Endothelial cell of umbilical vein (primary cell): ENCODE data around the gene NDST3.

Experiments used
- EZH2 ChIP-seq: IDR thresholded peaks from 2 replicates; pipeline ENCODE4 v1.6.1; 2012; ENCODE audit warnings: borderline replicate concordance, low read depth, mild to moderate bottlenecking, moderate library complexity, low read length, inconsistent platforms; ENCODE audit not compliant: severe bottlenecking
- JUN ChIP-seq: IDR thresholded peaks from 2 replicates; pipeline ENCODE4 v1.6.1; 2011; ENCODE audit warnings: borderline replicate concordance, low read depth; ENCODE audit not compliant: insufficient read length, insufficient read depth
- POLR2A ChIP-seq: IDR thresholded peaks from 2 replicates; pipeline ENCODE4 v1.6.1; 2012; ENCODE audit warnings: low read depth, mild to moderate bottlenecking, control low read depth, low read length
- POLR2AphosphoS5 ChIP-seq: IDR thresholded peaks from 2 replicates; pipeline ENCODE4 v1.6.1; 2012; ENCODE audit warnings: low read depth, mild to moderate bottlenecking, control low read depth, low read length, moderate library complexity; ENCODE audit not compliant: insufficient read depth
- TF ChIP-seq, protein P1 (sequence below): IDR thresholded peaks from 2 replicates; pipeline ENCODE4 v1.6.1; 2011; ENCODE audit not compliant: insufficient read depth, insufficient read length
- TF ChIP-seq, protein P2 (sequence below), 2 donors: IDR thresholded peaks; 1 replicate in 1 of 2; 2 replicates in 1 of 2; pipeline ENCODE4 v1.5.1; 2011; ENCODE audit warnings: low read length in 2 of 2, mild to moderate bottlenecking in 2 of 2, moderate library complexity in 2 of 2, control low read depth in 1 of 2, inconsistent platforms in 1 of 2, low read depth in 1 of 2; ENCODE audit not compliant: insufficient read depth in 1 of 2; ENCODE audit errors: extremely low read depth in 1 of 2

- TF ChIP-seq, protein P1, sequence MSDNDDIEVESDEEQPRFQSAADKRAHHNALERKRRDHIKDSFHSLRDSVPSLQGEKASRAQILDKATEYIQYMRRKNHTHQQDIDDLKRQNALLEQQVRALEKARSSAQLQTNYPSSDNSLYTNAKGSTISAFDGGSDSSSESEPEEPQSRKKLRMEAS: no peak
- TF ChIP-seq, protein P2, sequence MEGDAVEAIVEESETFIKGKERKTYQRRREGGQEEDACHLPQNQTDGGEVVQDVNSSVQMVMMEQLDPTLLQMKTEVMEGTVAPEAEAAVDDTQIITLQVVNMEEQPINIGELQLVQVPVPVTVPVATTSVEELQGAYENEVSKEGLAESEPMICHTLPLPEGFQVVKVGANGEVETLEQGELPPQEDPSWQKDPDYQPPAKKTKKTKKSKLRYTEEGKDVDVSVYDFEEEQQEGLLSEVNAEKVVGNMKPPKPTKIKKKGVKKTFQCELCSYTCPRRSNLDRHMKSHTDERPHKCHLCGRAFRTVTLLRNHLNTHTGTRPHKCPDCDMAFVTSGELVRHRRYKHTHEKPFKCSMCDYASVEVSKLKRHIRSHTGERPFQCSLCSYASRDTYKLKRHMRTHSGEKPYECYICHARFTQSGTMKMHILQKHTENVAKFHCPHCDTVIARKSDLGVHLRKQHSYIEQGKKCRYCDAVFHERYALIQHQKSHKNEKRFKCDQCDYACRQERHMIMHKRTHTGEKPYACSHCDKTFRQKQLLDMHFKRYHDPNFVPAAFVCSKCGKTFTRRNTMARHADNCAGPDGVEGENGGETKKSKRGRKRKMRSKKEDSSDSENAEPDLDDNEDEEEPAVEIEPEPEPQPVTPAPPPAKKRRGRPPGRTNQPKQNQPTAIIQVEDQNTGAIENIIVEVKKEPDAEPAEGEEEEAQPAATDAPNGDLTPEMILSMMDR (IDR thresholded peaks at IDR 0.05; ENCODE audit: extremely low read depth in 1 of 2, insufficient read depth in 1 of 2, low read depth in 1 of 2, low read length in 2 of 2): no peak
- TF ChIP-seq POLR2A (no peak), EZH2 (no peak), POLR2AphosphoS5 (no peak), JUN (no peak)
Observed at GRCh38 chr4:118225511-118225910, 191.2 kb downstream of the NDST3 start.
